ENCODE measurements around the gene PNO1.
"Not testable (repeated sequence)": the region's sequence is repeated elsewhere in the genome, so short reads cannot be mapped to it uniquely, and the experiment has no call there.

Gene PNO1

GRCh38 chr2:68157402-68158133 lies at the start of gene PNO1:
TSS of gene PNO1 (plus strand) at chr2:68157888. CDS start at chr2:68157935, 47 bp downstream.
- DNase-seq (ENCODE audit: low read depth in 2 of 2): peak; percentile 96

DNA sequence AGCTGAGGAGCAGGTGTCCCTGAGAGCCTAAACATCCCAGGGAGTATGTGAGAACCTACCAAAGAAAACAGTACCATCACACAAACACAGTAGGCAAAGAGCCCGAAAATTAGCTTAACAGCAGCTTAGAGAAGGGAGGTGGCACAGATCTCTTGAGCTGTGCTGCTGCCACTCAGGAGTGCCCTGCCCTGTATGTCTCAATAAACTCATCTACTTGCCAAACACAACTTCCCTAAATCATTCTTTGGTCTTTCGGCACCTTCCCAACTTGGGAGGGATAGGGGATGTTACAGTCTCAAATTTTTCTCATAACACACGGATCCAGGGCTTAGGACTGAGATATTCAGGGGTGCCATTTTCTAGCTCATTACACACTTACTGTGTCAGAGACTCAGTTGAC lies 49.6 kb upstream of the PNO1 start:
- no peak for DNase-seq (ENCODE audit: low read depth in 2 of 2)

DNA sequence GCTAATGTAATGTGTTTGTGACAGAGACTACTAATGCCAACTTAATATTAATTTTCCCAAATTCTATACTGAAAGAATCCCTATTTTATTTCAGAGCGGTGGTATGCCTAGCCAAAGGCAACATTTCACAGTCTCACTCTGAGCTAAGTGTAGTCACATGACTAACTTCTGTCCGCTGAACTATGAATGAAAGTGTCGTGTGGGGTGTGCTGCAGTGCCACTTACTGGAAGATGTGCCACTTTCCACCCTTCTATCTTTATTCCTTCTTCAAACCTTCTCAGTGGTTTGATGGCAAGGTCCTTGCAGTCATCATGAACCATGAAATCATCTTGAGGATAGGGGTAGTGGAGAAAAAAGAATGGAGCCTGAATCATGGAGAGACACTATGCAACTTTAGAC lies 47.6 kb upstream of the PNO1 start:
- DNase-seq (ENCODE audit: low read depth in 2 of 2): no peak

DNA sequence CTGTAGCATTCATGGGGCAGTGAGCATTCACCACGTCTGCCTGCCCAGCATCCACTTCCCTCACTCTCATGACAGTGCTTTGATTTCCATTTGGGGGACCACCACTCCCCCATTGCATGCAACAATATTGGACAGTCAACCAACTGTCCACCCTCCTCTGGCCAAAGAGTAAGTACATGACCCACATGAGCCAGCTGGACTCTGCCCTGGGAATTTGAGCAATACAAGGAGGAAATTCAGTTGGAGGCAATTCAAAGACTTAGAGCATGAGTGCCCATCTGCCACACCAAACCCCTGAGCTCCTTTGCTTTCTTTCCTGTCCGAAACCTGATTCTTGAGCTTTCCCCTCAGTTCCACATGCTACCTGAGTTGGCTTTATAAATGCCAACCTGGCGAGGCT lies 41.7 kb upstream of the PNO1 start:
- DNase-seq (ENCODE audit: low read depth in 2 of 2): no peak

GRCh38 chr2:68117922-68118321 lies 39.8 kb upstream of the PNO1 start:
- DNase-seq (ENCODE audit: low read depth in 2 of 2): not testable (repeated sequence)

DNA sequence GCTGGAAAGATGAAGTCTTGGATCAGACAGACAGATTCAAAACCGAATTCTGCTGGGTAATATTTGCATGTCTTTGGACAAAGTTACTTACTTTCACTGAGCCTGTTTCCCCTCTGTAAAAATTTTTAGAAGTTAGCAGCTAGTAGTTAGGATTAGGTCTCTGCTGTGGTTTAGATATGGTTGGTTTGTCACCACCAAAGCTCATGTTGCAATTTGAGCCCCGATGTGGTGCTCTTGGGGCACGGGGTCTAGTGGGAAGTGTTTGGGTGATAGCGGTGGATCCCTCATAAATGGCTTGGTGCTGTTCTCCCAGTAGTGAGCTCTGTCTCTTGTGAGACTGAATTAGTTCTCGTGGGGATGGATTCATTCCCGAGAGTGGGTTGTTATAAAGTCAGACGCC lies 38.9 kb upstream of the PNO1 start:
- no peak for DNase-seq (ENCODE audit: low read depth in 2 of 2)

GRCh38 chr2:68119504-68119903 lies 38.2 kb upstream of the PNO1 start:
- DNase-seq (ENCODE audit: low read depth in 2 of 2): no peak

- peak; percentile 55 to 68 for DNase-seq (ENCODE audit: low read depth in 2 of 2)
These were observed 35.6 kb upstream of the PNO1 start for GRCh38 chr2:68121873-68122679.

GRCh38 chr2:68122680-68122964 lies 35.1 kb upstream of the PNO1 start:
- DNase-seq (ENCODE audit: low read depth in 2 of 2): no peak

- DNase-seq (ENCODE audit: low read depth in 2 of 2): no peak
These were observed 33.4 kb upstream of the PNO1 start for GRCh38 chr2:68124321-68124720.

- DNase-seq (ENCODE audit: low read depth in 2 of 2): no peak
These were observed 31.9 kb upstream of the PNO1 start for GRCh38 chr2:68125821-68126220.

DNA sequence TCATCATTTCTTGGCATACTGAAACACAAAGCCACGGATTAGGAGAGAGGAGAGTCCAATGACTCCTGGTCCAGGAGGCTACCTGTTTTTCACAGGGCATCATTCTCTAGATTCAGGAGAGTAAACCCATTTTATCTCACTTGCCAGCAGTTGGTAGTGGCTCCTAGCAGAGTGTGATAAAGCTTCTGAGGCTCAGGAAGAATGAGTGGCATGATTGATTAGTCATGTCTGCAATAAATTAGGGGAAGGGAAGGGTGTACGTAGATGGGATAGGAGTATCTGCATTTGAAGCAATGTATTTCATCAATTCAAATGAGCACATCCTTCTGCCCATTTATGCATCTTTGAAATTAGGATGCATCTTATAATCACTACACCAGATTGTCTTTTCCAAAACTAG lies 31.1 kb upstream of the PNO1 start:
- no peak for DNase-seq (ENCODE audit: low read depth in 2 of 2)

GRCh38 chr2:68127358-68128242 lies 30.1 kb upstream of the PNO1 start:
- no peak for DNase-seq (ENCODE audit: low read depth in 2 of 2)

DNA sequence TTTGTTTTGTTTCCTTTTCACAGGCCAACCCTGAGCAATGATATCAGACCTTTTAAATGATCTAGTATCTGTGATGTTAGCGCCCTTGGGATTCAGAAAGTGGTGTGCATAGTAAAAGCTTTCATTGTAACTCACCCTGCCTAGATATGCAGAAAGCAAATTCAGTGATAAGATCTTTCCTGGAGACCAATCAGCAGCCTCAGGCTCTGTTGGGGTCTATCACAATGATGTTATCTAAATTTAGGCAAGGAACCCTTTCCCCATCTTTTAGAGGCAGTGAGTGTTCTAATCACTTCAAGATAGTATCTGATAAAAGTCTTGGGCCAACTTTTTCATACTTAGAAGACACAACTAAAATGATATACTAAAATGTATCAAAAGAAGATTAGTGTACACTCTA lies 23.6 kb upstream of the PNO1 start:
- no peak for DNase-seq (ENCODE audit: low read depth in 2 of 2)

DNA sequence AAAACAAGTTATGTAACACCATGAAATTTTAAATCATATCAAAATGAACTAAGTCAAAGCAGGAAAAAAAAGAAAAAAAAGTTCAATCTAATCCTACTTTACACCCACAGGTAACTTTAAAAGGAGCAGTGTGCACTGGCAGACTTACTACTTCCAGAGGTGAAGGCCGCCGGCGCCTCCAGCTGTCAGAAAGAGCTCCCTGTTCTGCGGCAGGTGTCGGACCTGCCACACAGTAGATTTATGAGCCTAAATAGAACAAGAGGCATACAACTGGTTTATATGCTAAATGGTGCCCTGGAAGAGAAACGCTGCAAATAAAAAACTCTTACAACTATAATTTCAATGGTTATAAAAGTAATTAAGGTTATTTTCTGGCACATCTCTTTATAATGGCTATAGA lies 23.1 kb upstream of the PNO1 start:
- no peak for DNase-seq (ENCODE audit: low read depth in 2 of 2)

- DNase-seq (ENCODE audit: low read depth in 2 of 2): no peak
These were observed 22.0 kb upstream of the PNO1 start for GRCh38 chr2:68135448-68136320.

- DNase-seq (ENCODE audit: low read depth in 2 of 2): no peak
These were observed 15.8 kb upstream of the PNO1 start for GRCh38 chr2:68141875-68142274.

DNA sequence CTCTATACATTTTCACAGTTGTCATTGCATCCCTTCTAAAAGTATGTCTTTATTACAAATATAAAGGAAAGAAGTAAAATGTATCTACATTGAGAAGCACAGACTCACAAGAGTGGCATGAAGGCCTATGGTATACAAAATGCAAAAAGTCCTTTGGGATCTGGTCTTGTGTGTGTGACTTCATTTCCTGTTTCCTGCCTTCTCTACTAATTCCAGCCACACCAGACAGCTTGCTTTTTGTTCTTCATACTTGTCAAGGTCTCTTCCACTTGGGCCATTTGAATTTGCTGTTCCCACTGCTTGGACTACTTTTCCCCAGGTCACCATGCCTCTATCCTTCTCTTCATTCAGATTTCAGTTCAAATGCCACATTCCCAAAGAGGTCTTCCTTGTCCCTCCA lies 6.7 kb upstream of the PNO1 start:
- no peak for DNase-seq (ENCODE audit: low read depth in 2 of 2)

DNA sequence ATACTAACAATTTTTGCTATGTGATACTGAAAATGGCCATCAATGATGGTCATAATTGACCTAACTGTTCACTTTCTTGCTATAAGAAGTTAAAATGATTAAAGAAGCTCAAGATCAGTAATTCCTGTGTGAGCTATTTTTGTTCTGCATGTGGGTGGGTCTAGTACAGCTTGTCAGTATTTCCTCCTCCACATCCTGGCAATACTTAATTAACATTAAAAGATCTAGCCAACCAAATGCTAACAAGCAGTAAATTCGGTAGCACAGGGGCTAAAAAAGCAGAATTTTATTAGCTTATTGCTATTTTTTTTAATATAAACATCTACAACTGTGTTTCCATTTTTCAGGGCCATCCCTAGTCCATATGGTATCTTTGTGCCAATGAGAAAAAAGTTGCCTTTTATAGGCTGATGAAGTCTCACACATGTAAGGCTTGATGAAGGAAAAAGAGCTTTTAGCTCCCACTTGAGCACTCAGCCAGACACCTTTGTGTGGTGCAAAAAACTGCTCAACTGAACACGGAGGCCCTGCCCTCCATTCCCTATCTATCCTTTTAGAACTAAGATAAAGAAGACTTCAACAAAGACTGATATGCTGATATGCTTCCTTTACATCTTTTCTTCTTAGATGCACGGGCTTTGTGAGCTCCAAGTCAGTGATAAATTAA lies 4.9 kb upstream of the PNO1 start:
- DNase-seq (ENCODE audit: low read depth in 2 of 2): no peak

- DNase-seq (ENCODE audit: low read depth in 2 of 2): no peak
These were observed 2.1 kb upstream of the PNO1 start for GRCh38 chr2:68155618-68156017.

DNA sequence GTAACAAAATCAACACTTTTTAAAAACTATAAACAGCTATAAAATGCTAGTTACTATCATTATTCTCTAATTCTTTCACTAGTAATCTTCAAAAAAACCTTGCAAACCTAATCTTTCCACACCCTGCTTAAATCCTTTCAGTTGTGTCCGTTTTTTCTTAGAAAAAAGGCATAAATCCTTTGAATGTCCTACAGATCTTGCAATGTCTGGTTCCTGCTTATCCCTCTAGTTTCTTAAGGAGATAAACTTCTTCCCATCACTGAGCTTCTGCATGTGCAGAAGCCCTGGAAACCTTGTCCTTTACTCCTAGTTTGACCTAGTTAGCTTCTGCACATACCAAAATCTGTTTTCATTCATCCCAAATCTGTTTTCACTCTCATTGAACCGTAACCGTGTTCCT lies 1.3 kb upstream of the PNO1 start:
- DNase-seq (ENCODE audit: low read depth in 2 of 2): no peak

All from stimulated activated CD8-positive, alpha-beta memory T cell treated with anti-CD3 and anti-CD28 coated beads, Interleukin-7, amount 100 ng/mL, for 1 hour (primary cell).